Caco-2 (cell line): Measurements from ENCODE around the gene NRXN3. TPM values are rescaled to one million over a fixed set of nuclear protein-coding genes. Genes with fewer than 3 reads are reported as not detected.
A peak's percentile ranks its signal among the peaks of the same experiment; 100 is the strongest.

Source experiments
- BruUV-seq: library from RNA; stranded (reverse); fragments of 400-500 nt; replicated peaks from 2 replicates; lab custom pipeline; 2021; lab: Mats Ljungman, UMichigan
- CTCF ChIA-PET: fragments of 300-600 bp; sonication (Branson Sonifier 250); formaldehyde crosslinking; loops from one replicate; lab custom pipeline; 2022; ENCODE audit warnings: antibody characterized with exemption; lab: Charles Lee
- POLR2A ChIA-PET: fragments of 300-600 bp; sonication (Branson Sonifier 250); formaldehyde crosslinking; loops from one replicate; lab custom pipeline; 2022; ENCODE audit warnings: antibody characterized with exemption; lab: Charles Lee
- DNase-seq, 2 experiments: peaks; one replicate each; pipeline versions ENCODE4 v3.0.0 to v3.0.0-alpha.2; 2020 to 2022
- H3K27me3 ChIP-seq: replicated peaks from 2 replicates; pipeline ENCODE4 v1.6.0; 2011; ENCODE audit warnings: low read length; ENCODE audit not compliant: control insufficient read depth, insufficient read depth
- H3K36me3 ChIP-seq: 2 replicates; pipeline ENCODE4 v1.5.1; 2011; ENCODE audit warnings: low read length; ENCODE audit not compliant: control insufficient read depth, insufficient read depth
- H3K4me1 ChIP-seq: fragments of 250-450 bp; sonication (Bioruptor Pico); 2 replicates; pipeline ENCODE4 v1.5.1; 2020; ENCODE audit warnings: mild to moderate bottlenecking
- H3K4me3 ChIP-seq: 2 replicates; pipeline ENCODE4 v1.5.1; 2011; ENCODE audit warnings: low read depth, mild to moderate bottlenecking, control low read depth, low read length
- H3K9me3 ChIP-seq: fragments of 250-450 bp; sonication (Bioruptor Pico); 2 replicates; pipeline ENCODE4 v1.5.1; 2020; ENCODE audit warnings: mild to moderate bottlenecking, moderate library complexity
- H3K27ac Mint-ChIP-seq: one replicate; pipeline ENCODE4 v1.8.0; 2022; ENCODE audit warnings: mixed read lengths; ENCODE audit not compliant: unreplicated experiment
- H3K27me3 Mint-ChIP-seq: one replicate; pipeline ENCODE4 v1.8.0; 2022; ENCODE audit warnings: mixed read lengths; ENCODE audit not compliant: insufficient read depth, unreplicated experiment
- H3K36me3 Mint-ChIP-seq: one replicate; pipeline ENCODE4 v1.8.0; 2022; ENCODE audit warnings: mild to moderate bottlenecking, mixed read lengths; ENCODE audit not compliant: insufficient read depth, unreplicated experiment
- H3K4me1 Mint-ChIP-seq: one replicate; pipeline ENCODE4 v1.8.0; 2022; ENCODE audit warnings: low read depth, mixed read lengths; ENCODE audit not compliant: unreplicated experiment
- H3K4me3 Mint-ChIP-seq: one replicate; pipeline ENCODE4 v1.8.0; 2022; ENCODE audit warnings: mild to moderate bottlenecking, moderate library complexity, mixed read lengths; ENCODE audit not compliant: unreplicated experiment
- H3K9me3 Mint-ChIP-seq: one replicate; pipeline ENCODE4 v1.8.0; 2022; ENCODE audit warnings: mixed read lengths; ENCODE audit not compliant: unreplicated experiment
- intact Hi-C: fragments of 100-400 bp; cut with micrococcal nuclease; formaldehyde crosslinking; loops from one replicate; pipeline ENCODE4 v1.10.0; 2022; ENCODE audit not compliant: unreplicated experiment
- total RNA-seq: library from RNA; stranded (reverse); gene quantifications from 2 replicates; pipeline ENCODE4 v1.2.3, GENCODE V29; 2022
- TF ChIP-seq, protein P1 (sequence below), 2 experiments: fragments of 200-600 bp in 1 of 2; IDR thresholded peaks; 1 replicate in 1 of 2; 2 replicates in 1 of 2; pipeline versions ENCODE4 v1.5.1 to v1.8.0; 2011 to 2022; ENCODE audit warnings: antibody characterized with exemption in 1 of 2, control low read depth in 1 of 2, inconsistent platforms in 1 of 2, low read depth in 1 of 2, low read length in 1 of 2, mild to moderate bottlenecking in 1 of 2, moderate library complexity in 1 of 2; ENCODE audit not compliant: insufficient read depth in 1 of 2, severe bottlenecking in 1 of 2, unreplicated experiment in 1 of 2

The NRXN3 gene
- total RNA-seq, 1 experiment from 2014 or later: 12.4 TPM

DNA sequence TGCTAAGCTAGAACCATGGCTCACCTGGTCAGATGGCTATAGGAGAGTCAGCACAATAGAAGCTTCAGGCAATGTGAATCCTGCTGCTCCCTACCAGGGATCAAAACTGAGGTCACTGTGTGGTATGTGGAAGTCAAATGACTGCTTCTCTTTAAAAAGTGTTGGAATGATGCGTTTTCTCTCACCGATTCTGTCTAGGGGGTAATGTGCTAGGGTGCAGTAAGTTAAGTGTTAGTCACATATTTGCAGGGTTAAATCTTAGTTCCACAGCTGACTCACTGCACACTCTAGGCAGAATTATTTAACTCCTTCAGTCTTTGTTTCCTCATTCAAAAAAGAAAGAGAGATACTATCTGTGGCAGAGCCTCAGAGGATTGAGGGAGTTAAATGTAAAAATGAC lies 1344.5 kb downstream of the NRXN3 start:
- TF ChIP-seq, protein P1, sequence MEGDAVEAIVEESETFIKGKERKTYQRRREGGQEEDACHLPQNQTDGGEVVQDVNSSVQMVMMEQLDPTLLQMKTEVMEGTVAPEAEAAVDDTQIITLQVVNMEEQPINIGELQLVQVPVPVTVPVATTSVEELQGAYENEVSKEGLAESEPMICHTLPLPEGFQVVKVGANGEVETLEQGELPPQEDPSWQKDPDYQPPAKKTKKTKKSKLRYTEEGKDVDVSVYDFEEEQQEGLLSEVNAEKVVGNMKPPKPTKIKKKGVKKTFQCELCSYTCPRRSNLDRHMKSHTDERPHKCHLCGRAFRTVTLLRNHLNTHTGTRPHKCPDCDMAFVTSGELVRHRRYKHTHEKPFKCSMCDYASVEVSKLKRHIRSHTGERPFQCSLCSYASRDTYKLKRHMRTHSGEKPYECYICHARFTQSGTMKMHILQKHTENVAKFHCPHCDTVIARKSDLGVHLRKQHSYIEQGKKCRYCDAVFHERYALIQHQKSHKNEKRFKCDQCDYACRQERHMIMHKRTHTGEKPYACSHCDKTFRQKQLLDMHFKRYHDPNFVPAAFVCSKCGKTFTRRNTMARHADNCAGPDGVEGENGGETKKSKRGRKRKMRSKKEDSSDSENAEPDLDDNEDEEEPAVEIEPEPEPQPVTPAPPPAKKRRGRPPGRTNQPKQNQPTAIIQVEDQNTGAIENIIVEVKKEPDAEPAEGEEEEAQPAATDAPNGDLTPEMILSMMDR (IDR thresholded peaks at IDR 0.05; ENCODE audit: insufficient read depth in 1 of 2, low read depth in 1 of 2, low read length in 1 of 2, severe bottlenecking in 1 of 2, unreplicated experiment in 1 of 2): no peak
- Mint-ChIP-seq H3K27me3 (no peaks in the 10 kb centered on the region), H3K4me3 (no peak overlapping the region), H3K9me3 (no peaks in the 10 kb centered on the region), H3K27ac (peak overlapping the region; percentile 79), H3K36me3 (peaks cover 5% of the 10 kb centered on the region), H3K4me1 (peaks cover 26% of the 10 kb centered on the region)
- Histone ChIP-seq H3K27me3 (no peaks in the 10 kb centered on the region), H3K9me3 (no peaks in the 10 kb centered on the region), H3K4me1 (peaks cover 17% of the 10 kb centered on the region), H3K36me3 (no peaks in the 10 kb centered on the region), H3K4me3 (no peak overlapping the region)
- DNase-seq: peak; percentile 17 to 39
- POLR2A ChIA-PET: no interaction called here
- CTCF ChIA-PET: no interaction called here
- no TSS peak for BruUV-seq
- intact Hi-C loops: no loop called here

DNA sequence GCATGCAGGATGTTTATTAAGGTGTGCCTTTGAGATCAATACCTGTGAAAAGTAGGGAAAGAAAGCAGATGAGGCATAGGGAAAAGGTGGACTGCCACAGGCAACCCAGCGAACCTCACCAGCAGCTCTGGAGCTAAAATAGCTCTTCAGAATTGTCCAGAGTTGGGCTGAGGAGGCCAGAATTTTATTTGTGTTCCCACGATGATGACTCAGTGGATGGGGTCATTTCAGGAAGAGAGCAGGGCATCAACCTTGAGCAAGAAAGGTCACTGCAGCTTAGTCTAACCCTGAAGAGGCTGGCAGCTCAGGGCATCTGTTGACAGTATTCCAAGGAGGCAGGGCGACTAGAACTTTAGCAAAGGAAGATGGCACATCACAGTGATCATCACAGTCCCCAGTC lies 1345.0 kb downstream of the NRXN3 start:
- H3K4me3 Mint-ChIP-seq: no peak overlapping the region
- intact Hi-C loops: no loop called here
- no peaks in the 10 kb centered on the region for H3K9me3 ChIP-seq
- H3K36me3 Mint-ChIP-seq: peaks cover 5% of the 10 kb centered on the region
- POLR2A ChIA-PET: no interaction called here
- no peaks in the 10 kb centered on the region for H3K36me3 ChIP-seq
- DNase-seq: peak in 1 of 2 experiments; percentile 2
- TF ChIP-seq, protein P1 (IDR thresholded peaks at IDR 0.05; ENCODE audit: insufficient read depth in 1 of 2, low read depth in 1 of 2, low read length in 1 of 2, severe bottlenecking in 1 of 2, unreplicated experiment in 1 of 2): no peak
- H3K9me3 Mint-ChIP-seq: no peaks in the 10 kb centered on the region
- H3K4me3 ChIP-seq: no peak overlapping the region
- no TSS peak for BruUV-seq
- peaks cover 17% of the 10 kb centered on the region for H3K4me1 ChIP-seq
- CTCF ChIA-PET: no interaction called here
- no peaks in the 10 kb centered on the region for H3K27me3 ChIP-seq
- H3K4me1 Mint-ChIP-seq: peaks cover 23% of the 10 kb centered on the region
- H3K27ac Mint-ChIP-seq: peak overlapping the region; percentile 79
- H3K27me3 Mint-ChIP-seq: no peaks in the 10 kb centered on the region

DNA sequence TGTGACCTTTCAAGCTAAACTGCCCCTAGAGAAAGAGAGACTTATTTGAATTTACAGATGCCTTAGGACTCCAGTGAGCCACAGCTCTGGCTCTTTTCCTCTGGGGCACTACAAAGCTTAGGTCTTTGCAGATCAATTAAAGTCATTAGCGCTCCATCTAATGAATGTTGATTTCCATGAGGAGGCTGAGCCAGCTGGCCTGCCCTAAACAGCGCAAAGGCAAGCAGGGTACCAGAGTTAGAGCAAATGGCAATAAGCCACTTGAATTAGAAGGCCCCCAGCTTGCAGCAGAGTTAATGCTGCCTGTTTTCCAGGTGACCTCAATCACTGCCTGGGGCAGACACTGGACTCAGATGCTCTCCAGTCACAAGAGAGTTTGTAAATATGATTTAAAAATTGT lies 1345.8 kb downstream of the NRXN3 start:
- TF ChIP-seq, protein P1 (IDR thresholded peaks at IDR 0.05; ENCODE audit: insufficient read depth in 1 of 2, low read depth in 1 of 2, low read length in 1 of 2, severe bottlenecking in 1 of 2, unreplicated experiment in 1 of 2): no peak
- Mint-ChIP-seq H3K27me3 (no peaks in the 10 kb centered on the region), H3K4me3 (no peak overlapping the region), H3K4me1 (peaks cover 20% of the 10 kb centered on the region), H3K27ac (no peak overlapping the region), H3K9me3 (peaks cover 5% of the 10 kb centered on the region), H3K36me3 (peaks cover 5% of the 10 kb centered on the region)
- intact Hi-C loops: no loop called here
- Histone ChIP-seq H3K4me1 (peaks cover 17% of the 10 kb centered on the region), H3K4me3 (no peak overlapping the region), H3K9me3 (no peaks in the 10 kb centered on the region), H3K27me3 (no peaks in the 10 kb centered on the region), H3K36me3 (no peaks in the 10 kb centered on the region)
- no TSS peak for BruUV-seq
- DNase-seq: no peak
- CTCF ChIA-PET: interaction anchor here (0.6 kb wide), 1 partner anchor 132 kb away, joined by 3 read pairs; no protein-coding TSS in a partner anchor
- POLR2A ChIA-PET: no interaction called here
